Skin epidermis (tissue), 12 donors: ENCODE measurements around the gene MYO5C.
A peak's percentile ranks its signal among the peaks of the same experiment; 100 is the strongest.
"Not testable (repeated sequence)": the region's sequence is repeated elsewhere in the genome, so short reads cannot be mapped to it uniquely, and the experiment has no call there.

Experiments used
- H3K27ac ChIP-seq, 21 experiments: fragments of 200-600 bp; sonication (generic) in 11 of 21; one replicate each; pipeline ENCODE4 v1.5.0; 2020; ENCODE audit warnings: mild to moderate bottlenecking in 3 of 21, inconsistent platforms in 2 of 21, moderate library complexity in 2 of 21
- H3K4me3 ChIP-seq, 7 experiments: fragments of 200-600 bp; sonication (generic) in 2 of 7; one replicate each; pipeline ENCODE4 v1.5.0; 2020; ENCODE audit warnings: inconsistent platforms in 2 of 7, mild to moderate bottlenecking in 2 of 7, moderate library complexity in 1 of 7

The MYO5C gene

GRCh38 chr15:52317022-52317421, 21.4 kb upstream of the MYO5C start:
- Histone ChIP-seq H3K27ac (no peak overlapping the region), H3K4me3 (no peak overlapping the region)

GRCh38 chr15:52309154-52309548, 13.5 kb upstream of the MYO5C start:
- H3K27ac ChIP-seq, result no peak overlapping the region

GRCh38 chr15:52308446-52309153, 13.0 kb upstream of the MYO5C start:
- Histone ChIP-seq H3K27ac (no peak overlapping the region), H3K4me3 (no peak overlapping the region)

More at GRCh38 chr15:52309154-52309548, 13.5 kb upstream of the MYO5C start:
- H3K4me3 ChIP-seq, result no peak overlapping the region

- H3K27ac ChIP-seq, result no peak overlapping the region
- no peak overlapping the region for H3K4me3 ChIP-seq
These were observed 12.2 kb upstream of the MYO5C start for GRCh38 chr15:52307847-52308246.

- Histone ChIP-seq H3K4me3 (no peak overlapping the region), H3K27ac (no peak overlapping the region)
These were observed 10.7 kb upstream of the MYO5C start for GRCh38 chr15:52306270-52306669.

- no peak overlapping the region for H3K27ac ChIP-seq
- H3K4me3 ChIP-seq, result no peak overlapping the region
These were observed 7.6 kb upstream of the MYO5C start for GRCh38 chr15:52303093-52303772.

GRCh38 chr15:52301265-52301847, 5.8 kb upstream of the MYO5C start:
- no peak overlapping the region for H3K27ac ChIP-seq
- no peak overlapping the region for H3K4me3 ChIP-seq

- peak overlapping the region in 19 of 21 experiments; percentile 4 to 93 (median 64) for H3K27ac ChIP-seq
- peak overlapping the region; percentile 24 to 66 (median 45) for H3K4me3 ChIP-seq
These were observed 653 bp downstream of the MYO5C start for GRCh38 chr15:52294881-52295420.

GRCh38 chr15:52292780-52293392, 2.7 kb downstream of the MYO5C start:
- no peak overlapping the region for H3K27ac ChIP-seq

GRCh38 chr15:52291204-52291603, 4.4 kb downstream of the MYO5C start:
- H3K27ac ChIP-seq, result no peak overlapping the region
- no peak overlapping the region for H3K4me3 ChIP-seq

More at GRCh38 chr15:52292780-52293392, 2.7 kb downstream of the MYO5C start:
- no peak overlapping the region for H3K4me3 ChIP-seq

- H3K27ac ChIP-seq, result no peak overlapping the region
These were observed 4.8 kb downstream of the MYO5C start for GRCh38 chr15:52290800-52291199.

GRCh38 chr15:52290329-52290728, 5.3 kb downstream of the MYO5C start:
- Histone ChIP-seq H3K27ac (no peak overlapping the region), H3K4me3 (no peak overlapping the region)

More at GRCh38 chr15:52290800-52291199, 4.8 kb downstream of the MYO5C start:
- H3K4me3 ChIP-seq, result no peak overlapping the region

- Histone ChIP-seq H3K4me3 (no peak overlapping the region), H3K27ac (peak overlapping the region in 6 of 21 experiments; percentile 4 to 34 (median 28))
These were observed 5.9 kb downstream of the MYO5C start for GRCh38 chr15:52289629-52290081.

- H3K27ac ChIP-seq, result peak overlapping the region in 4 of 21 experiments; percentile 4 to 28 (median 22)
- H3K4me3 ChIP-seq, result no peak overlapping the region
These were observed 6.6 kb downstream of the MYO5C start for GRCh38 chr15:52288986-52289385.

GRCh38 chr15:52288051-52288942, 7.3 kb downstream of the MYO5C start:
- peak overlapping the region in 8 of 21 experiments; percentile 1 to 60 (median 24) for H3K27ac ChIP-seq

GRCh38 chr15:52287114-52287513, 8.5 kb downstream of the MYO5C start:
- H3K27ac ChIP-seq, result no peak overlapping the region
- H3K4me3 ChIP-seq, result no peak overlapping the region

More at GRCh38 chr15:52288051-52288942, 7.3 kb downstream of the MYO5C start:
- no peak overlapping the region for H3K4me3 ChIP-seq

GRCh38 chr15:52285941-52286340, 9.7 kb downstream of the MYO5C start:
- not testable (repeated sequence) for H3K27ac ChIP-seq, H3K4me3 ChIP-seq

GRCh38 chr15:52284164-52284563, 11.4 kb downstream of the MYO5C start:
- H3K27ac ChIP-seq, result no peak overlapping the region
- H3K4me3 ChIP-seq, result no peak overlapping the region

GRCh38 chr15:52283281-52283680, 12.3 kb downstream of the MYO5C start:
- Histone ChIP-seq H3K27ac (no peak overlapping the region), H3K4me3 (no peak overlapping the region)
